Caco-2 (cell line): ENCODE measurements around the gene MRO. TPM values are rescaled to one million over a fixed set of nuclear protein-coding genes. Genes with fewer than 3 reads are reported as not detected.

Experiments
- BruUV-seq: library from RNA; stranded (reverse); fragments of 400-500 nt; replicated peaks from 2 replicates; lab custom pipeline; 2021; lab: Mats Ljungman, UMichigan
- CTCF ChIA-PET: fragments of 300-600 bp; sonication (Branson Sonifier 250); formaldehyde crosslinking; loops from one replicate; lab custom pipeline; 2022; ENCODE audit warnings: antibody characterized with exemption; lab: Charles Lee
- POLR2A ChIA-PET: fragments of 300-600 bp; sonication (Branson Sonifier 250); formaldehyde crosslinking; loops from one replicate; lab custom pipeline; 2022; ENCODE audit warnings: antibody characterized with exemption; lab: Charles Lee
- DNase-seq, 2 experiments: peaks; one replicate each; pipeline versions ENCODE4 v3.0.0 to v3.0.0-alpha.2; 2020 to 2022
- H3K27me3 ChIP-seq: replicated peaks from 2 replicates; pipeline ENCODE4 v1.6.0; 2011; ENCODE audit warnings: low read length; ENCODE audit not compliant: control insufficient read depth, insufficient read depth
- H3K36me3 ChIP-seq: 2 replicates; pipeline ENCODE4 v1.5.1; 2011; ENCODE audit warnings: low read length; ENCODE audit not compliant: control insufficient read depth, insufficient read depth
- H3K4me1 ChIP-seq: fragments of 250-450 bp; sonication (Bioruptor Pico); 2 replicates; pipeline ENCODE4 v1.5.1; 2020; ENCODE audit warnings: mild to moderate bottlenecking
- H3K4me3 ChIP-seq: 2 replicates; pipeline ENCODE4 v1.5.1; 2011; ENCODE audit warnings: low read depth, mild to moderate bottlenecking, control low read depth, low read length
- H3K9me3 ChIP-seq: fragments of 250-450 bp; sonication (Bioruptor Pico); 2 replicates; pipeline ENCODE4 v1.5.1; 2020; ENCODE audit warnings: mild to moderate bottlenecking, moderate library complexity
- H3K27ac Mint-ChIP-seq: one replicate; pipeline ENCODE4 v1.8.0; 2022; ENCODE audit warnings: mixed read lengths; ENCODE audit not compliant: unreplicated experiment
- H3K27me3 Mint-ChIP-seq: one replicate; pipeline ENCODE4 v1.8.0; 2022; ENCODE audit warnings: mixed read lengths; ENCODE audit not compliant: insufficient read depth, unreplicated experiment
- H3K36me3 Mint-ChIP-seq: one replicate; pipeline ENCODE4 v1.8.0; 2022; ENCODE audit warnings: mild to moderate bottlenecking, mixed read lengths; ENCODE audit not compliant: insufficient read depth, unreplicated experiment
- H3K4me1 Mint-ChIP-seq: one replicate; pipeline ENCODE4 v1.8.0; 2022; ENCODE audit warnings: low read depth, mixed read lengths; ENCODE audit not compliant: unreplicated experiment
- H3K4me3 Mint-ChIP-seq: one replicate; pipeline ENCODE4 v1.8.0; 2022; ENCODE audit warnings: mild to moderate bottlenecking, moderate library complexity, mixed read lengths; ENCODE audit not compliant: unreplicated experiment
- H3K9me3 Mint-ChIP-seq: one replicate; pipeline ENCODE4 v1.8.0; 2022; ENCODE audit warnings: mixed read lengths; ENCODE audit not compliant: unreplicated experiment
- intact Hi-C: fragments of 100-400 bp; cut with micrococcal nuclease; formaldehyde crosslinking; loops from one replicate; pipeline ENCODE4 v1.10.0; 2022; ENCODE audit not compliant: unreplicated experiment
- total RNA-seq: library from RNA; stranded (reverse); gene quantifications from 2 replicates; pipeline ENCODE4 v1.2.3, GENCODE V29; 2022
- TF ChIP-seq, protein P1 (sequence below), 2 experiments: fragments of 200-600 bp in 1 of 2; IDR thresholded peaks; 1 replicate in 1 of 2; 2 replicates in 1 of 2; pipeline versions ENCODE4 v1.5.1 to v1.8.0; 2011 to 2022; ENCODE audit warnings: antibody characterized with exemption in 1 of 2, control low read depth in 1 of 2, inconsistent platforms in 1 of 2, low read depth in 1 of 2, low read length in 1 of 2, mild to moderate bottlenecking in 1 of 2, moderate library complexity in 1 of 2; ENCODE audit not compliant: insufficient read depth in 1 of 2, severe bottlenecking in 1 of 2, unreplicated experiment in 1 of 2

Gene MRO
- total RNA-seq, 1 experiment from 2014 or later, result not detected

DNA sequence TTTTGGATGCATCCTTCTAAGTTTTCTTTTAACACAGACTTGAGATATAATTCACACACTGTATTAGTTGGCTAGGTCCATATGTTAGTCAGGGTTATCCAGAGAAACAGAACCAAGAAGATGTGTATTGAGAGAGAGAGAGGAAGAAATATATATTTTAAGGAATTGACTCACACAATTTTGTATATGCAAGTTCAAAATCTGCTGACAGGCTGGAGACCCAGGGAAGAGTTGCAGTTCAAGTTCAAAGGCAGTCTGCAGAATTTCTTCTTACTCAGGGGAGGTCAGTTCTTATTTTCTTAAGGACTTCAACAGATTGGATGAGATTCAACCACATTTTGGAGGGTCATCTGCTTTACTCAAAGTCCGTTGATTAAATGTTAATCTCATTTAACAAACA lies 23.0 kb upstream of the MRO start:
- Mint-ChIP-seq H3K4me1 (peaks cover 6% of the 10 kb centered on the region), H3K9me3 (no peaks in the 10 kb centered on the region), H3K27ac (no peak overlapping the region), H3K27me3 (no peaks in the 10 kb centered on the region), H3K36me3 (no peaks in the 10 kb centered on the region), H3K4me3 (no peak overlapping the region)
- Histone ChIP-seq H3K36me3 (no peaks in the 10 kb centered on the region), H3K27me3 (no peaks in the 10 kb centered on the region), H3K9me3 (no peaks in the 10 kb centered on the region), H3K4me3 (no peak overlapping the region), H3K4me1 (no peaks in the 10 kb centered on the region)
- intact Hi-C loops, result no loop called here
- TF ChIP-seq, protein P1, sequence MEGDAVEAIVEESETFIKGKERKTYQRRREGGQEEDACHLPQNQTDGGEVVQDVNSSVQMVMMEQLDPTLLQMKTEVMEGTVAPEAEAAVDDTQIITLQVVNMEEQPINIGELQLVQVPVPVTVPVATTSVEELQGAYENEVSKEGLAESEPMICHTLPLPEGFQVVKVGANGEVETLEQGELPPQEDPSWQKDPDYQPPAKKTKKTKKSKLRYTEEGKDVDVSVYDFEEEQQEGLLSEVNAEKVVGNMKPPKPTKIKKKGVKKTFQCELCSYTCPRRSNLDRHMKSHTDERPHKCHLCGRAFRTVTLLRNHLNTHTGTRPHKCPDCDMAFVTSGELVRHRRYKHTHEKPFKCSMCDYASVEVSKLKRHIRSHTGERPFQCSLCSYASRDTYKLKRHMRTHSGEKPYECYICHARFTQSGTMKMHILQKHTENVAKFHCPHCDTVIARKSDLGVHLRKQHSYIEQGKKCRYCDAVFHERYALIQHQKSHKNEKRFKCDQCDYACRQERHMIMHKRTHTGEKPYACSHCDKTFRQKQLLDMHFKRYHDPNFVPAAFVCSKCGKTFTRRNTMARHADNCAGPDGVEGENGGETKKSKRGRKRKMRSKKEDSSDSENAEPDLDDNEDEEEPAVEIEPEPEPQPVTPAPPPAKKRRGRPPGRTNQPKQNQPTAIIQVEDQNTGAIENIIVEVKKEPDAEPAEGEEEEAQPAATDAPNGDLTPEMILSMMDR (IDR thresholded peaks at IDR 0.05; ENCODE audit: insufficient read depth in 1 of 2, low read depth in 1 of 2, low read length in 1 of 2, severe bottlenecking in 1 of 2, unreplicated experiment in 1 of 2), result no peak
- ChIA-PET CTCF (no interaction called here), POLR2A (no interaction called here)
- DNase-seq, result no peak
- no TSS peak for BruUV-seq

DNA sequence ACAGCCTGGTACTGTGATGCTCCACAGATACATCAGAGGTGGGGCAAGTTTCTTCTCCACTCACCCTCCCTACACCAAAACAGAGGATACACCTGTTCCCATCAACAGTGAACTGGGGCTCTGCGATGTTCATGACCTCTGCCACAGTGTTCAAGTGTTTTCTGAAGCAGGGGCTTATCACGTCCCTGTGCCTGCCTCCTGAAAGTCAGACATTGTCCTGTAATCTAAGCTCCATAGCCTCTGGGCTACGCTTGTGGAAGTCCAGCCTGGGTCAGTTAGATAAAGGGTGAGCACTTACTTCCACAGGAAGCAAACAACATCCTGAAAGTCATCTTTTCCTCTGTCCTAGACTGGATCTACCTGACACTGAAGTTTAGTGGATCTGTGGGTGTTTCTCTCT lies 20.2 kb upstream of the MRO start:
- no peak for DNase-seq
- Histone ChIP-seq H3K9me3 (no peaks in the 10 kb centered on the region), H3K4me3 (no peak overlapping the region), H3K36me3 (no peaks in the 10 kb centered on the region), H3K27me3 (no peaks in the 10 kb centered on the region), H3K4me1 (no peaks in the 10 kb centered on the region)
- TF ChIP-seq, protein P1 (IDR thresholded peaks at IDR 0.05; ENCODE audit: insufficient read depth in 1 of 2, low read depth in 1 of 2, low read length in 1 of 2, severe bottlenecking in 1 of 2, unreplicated experiment in 1 of 2), result no peak
- Mint-ChIP-seq H3K4me3 (no peak overlapping the region), H3K27me3 (no peaks in the 10 kb centered on the region), H3K27ac (no peak overlapping the region), H3K9me3 (no peaks in the 10 kb centered on the region), H3K36me3 (no peaks in the 10 kb centered on the region), H3K4me1 (peaks cover 6% of the 10 kb centered on the region)
- intact Hi-C loops, result no loop called here
- no TSS peak for BruUV-seq
- CTCF ChIA-PET, result no interaction called here
- POLR2A ChIA-PET, result no interaction called here

GRCh38 chr18:50839341-50839740 lies 19.5 kb upstream of the MRO start:
- ChIA-PET POLR2A (no interaction called here), CTCF (no interaction called here)
- Mint-ChIP-seq H3K27me3 (no peaks in the 10 kb centered on the region), H3K4me3 (no peak overlapping the region), H3K36me3 (no peaks in the 10 kb centered on the region), H3K9me3 (no peaks in the 10 kb centered on the region), H3K27ac (no peak overlapping the region), H3K4me1 (peaks cover 6% of the 10 kb centered on the region)
- H3K9me3 ChIP-seq, result no peaks in the 10 kb centered on the region
- TF ChIP-seq, protein P1 (IDR thresholded peaks at IDR 0.05; ENCODE audit: insufficient read depth in 1 of 2, low read depth in 1 of 2, low read length in 1 of 2, severe bottlenecking in 1 of 2, unreplicated experiment in 1 of 2), result no peak
- intact Hi-C loops, result no loop called here
- H3K36me3 ChIP-seq, result no peaks in the 10 kb centered on the region
- no TSS peak for BruUV-seq
- H3K27me3 ChIP-seq, result no peaks in the 10 kb centered on the region
- no peaks in the 10 kb centered on the region for H3K4me1 ChIP-seq
- no peak overlapping the region for H3K4me3 ChIP-seq
- no peak for DNase-seq
